ENCODE data around the gene MAD1L1.

GRCh38 chr7:2261611-2262010 lies 28.9 kb upstream of the MAD1L1 start:
- TF ChIP-seq CTCF (IDR thresholded peaks at IDR 0.05) (no peak), POLR2A (IDR thresholded peaks at IDR 0.05) (no peak)
